Measurements from ENCODE around the gene ZNF668. TPM values are rescaled to one million over a fixed set of nuclear protein-coding genes. Genes with fewer than 3 reads are reported as not detected.

Gene ZNF668
- total and polyA plus RNA-seq, 2 of the 13 experiments (the other 11 are each of a cell fraction or from before 2014, with no cell fraction given): 3.8 to 9.8 TPM

DNA sequence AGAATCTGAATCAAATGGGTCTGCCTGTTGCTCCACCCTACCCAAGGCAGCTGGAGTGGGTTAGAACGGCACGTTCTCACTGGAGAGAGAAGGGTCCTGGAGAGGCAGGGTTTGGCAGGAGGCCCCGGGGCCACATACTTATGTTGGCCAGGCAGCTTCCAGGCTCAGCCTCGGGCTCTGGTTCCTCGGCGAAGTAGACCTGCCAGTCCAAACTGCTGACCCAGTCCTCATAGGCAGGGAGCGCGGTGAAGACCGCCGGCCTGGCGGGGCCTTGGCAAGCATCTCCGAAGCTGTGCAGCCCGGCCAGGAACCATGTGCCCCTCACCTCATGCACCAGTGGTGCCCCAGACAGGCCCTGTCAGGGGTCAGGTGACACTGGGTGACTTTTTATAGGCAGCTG is 9.9 kb upstream of the ZNF668 start:
- TF ChIP-seq ZNF460 (CRISPR knock-in tag; IDR thresholded peaks at IDR 0.05; ENCODE audit: borderline replicate concordance) (no peak), ZBTB42 (CRISPR knock-in tag; IDR thresholded peaks at IDR 0.05) (no peak), ZZZ3 (CRISPR knock-in tag; IDR thresholded peaks at IDR 0.05; ENCODE audit: borderline replicate concordance) (no peak), AGO2 (optimal IDR thresholded peaks at IDR 0.05; ENCODE audit: low read depth, low read length) (peak; percentile 41), ZSCAN31 (CRISPR knock-in tag; IDR thresholded peaks at IDR 0.05; ENCODE audit: low read depth) (no peak), ARNT (IDR thresholded peaks at IDR 0.05) (no peak), NBN (conservative IDR thresholded peaks at IDR 0.05) (no peak), ZNF557 (CRISPR knock-in tag; IDR thresholded peaks at IDR 0.05) (no peak), CREM (IDR thresholded peaks at IDR 0.05) (no peak), CREM (CRISPR knock-in tag; IDR thresholded peaks at IDR 0.05) (no peak), ZNF563 (CRISPR knock-in tag; IDR thresholded peaks at IDR 0.05) (no peak), ZNF451 (CRISPR knock-in tag; IDR thresholded peaks at IDR 0.05) (no peak), KAT8 (CRISPR knock-in tag; IDR thresholded peaks at IDR 0.05) (no peak), ZNF546 (CRISPR knock-in tag; conservative IDR thresholded peaks at IDR 0.05) (no peak), ZNF7 (CRISPR knock-in tag; IDR thresholded peaks at IDR 0.05) (no peak), AGO1 (IDR thresholded peaks at IDR 0.05; ENCODE audit: low read depth, low read length, poor library complexity, severe bottlenecking) (peak; percentile 1), ZFYVE20 (CRISPR knock-in tag; IDR thresholded peaks at IDR 0.05; ENCODE audit: borderline replicate concordance, low read depth) (no peak), NFRKB (IDR thresholded peaks at IDR 0.05) (no peak), SNRNP70 (IDR thresholded peaks at IDR 0.05; ENCODE audit: low read depth, low read length) (no peak), XRCC5 (optimal IDR thresholded peaks at IDR 0.05; ENCODE audit: low read length) (no peak), RBFOX2 (IDR thresholded peaks at IDR 0.05; ENCODE audit: low read depth, low read length) (0 out of 2 replicates have a peak, but pooled peaks have one; percentile 24)
- TF ChIP-seq, protein P1, sequence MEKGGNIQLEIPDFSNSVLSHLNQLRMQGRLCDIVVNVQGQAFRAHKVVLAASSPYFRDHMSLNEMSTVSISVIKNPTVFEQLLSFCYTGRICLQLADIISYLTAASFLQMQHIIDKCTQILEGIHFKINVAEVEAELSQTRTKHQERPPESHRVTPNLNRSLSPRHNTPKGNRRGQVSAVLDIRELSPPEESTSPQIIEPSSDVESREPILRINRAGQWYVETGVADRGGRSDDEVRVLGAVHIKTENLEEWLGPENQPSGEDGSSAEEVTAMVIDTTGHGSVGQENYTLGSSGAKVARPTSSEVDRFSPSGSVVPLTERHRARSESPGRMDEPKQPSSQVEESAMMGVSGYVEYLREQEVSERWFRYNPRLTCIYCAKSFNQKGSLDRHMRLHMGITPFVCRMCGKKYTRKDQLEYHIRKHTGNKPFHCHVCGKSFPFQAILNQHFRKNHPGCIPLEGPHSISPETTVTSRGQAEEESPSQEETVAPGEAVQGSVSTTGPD (CRISPR knock-in tag; IDR thresholded peaks at IDR 0.05): no peak
- TF ChIP-seq, protein P2, sequence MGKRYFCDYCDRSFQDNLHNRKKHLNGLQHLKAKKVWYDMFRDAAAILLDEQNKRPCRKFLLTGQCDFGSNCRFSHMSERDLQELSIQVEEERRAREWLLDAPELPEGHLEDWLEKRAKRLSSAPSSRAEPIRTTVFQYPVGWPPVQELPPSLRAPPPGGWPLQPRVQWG (CRISPR knock-in tag; IDR thresholded peaks at IDR 0.05; ENCODE audit: borderline replicate concordance, low read depth): no peak
- Histone ChIP-seq H3K4me2 (ENCODE audit: low read depth, low read length) (no peak overlapping the region), H3K27ac (ENCODE audit: extremely low read length, insufficient read depth, low read length) (no peak overlapping the region), H3K36me3 (replicated peaks in 1 of 2; ENCODE audit: control insufficient read depth in 1 of 2, insufficient read depth in 2 of 2, low read length in 2 of 2) (peaks cover 18 to 23% of the 10 kb centered on the region in 2 experiments), H3K79me2 (ENCODE audit: insufficient read depth, low read length) (no peaks in the 10 kb centered on the region), H3K9me3 (ENCODE audit: low read length) (no peaks in the 10 kb centered on the region), H3K4me3 (replicated peaks in 1 of 3; ENCODE audit: insufficient read depth in 1 of 3, low read depth in 2 of 3, low read length in 3 of 3) (no peak overlapping the region), H3K4me1 (ENCODE audit: insufficient read depth, low read length) (no peaks in the 10 kb centered on the region), H2AFZ (ENCODE audit: low read length) (no peak overlapping the region), H4K20me1 (ENCODE audit: insufficient read depth, low read length) (no peaks in the 10 kb centered on the region; the same call in 1 of the 2 replicates), H3K9ac (ENCODE audit: insufficient read depth, low read depth, low read length) (no peak overlapping the region), H3K27me3 (ENCODE audit: control insufficient read depth in 1 of 2, insufficient read depth in 2 of 2, low read length in 2 of 2) (no peaks in the 10 kb centered on the region)
- DNase-seq (ENCODE audit: low spot score): no peak
- intact Hi-C loops (cut with micrococcal nuclease; ENCODE audit: unreplicated experiment): no loop called here
- ChIA-PET CTCF (ENCODE audit: low intra/inter-chr PET ratio, low total read pairs) (no interaction called here), POLR2A (interaction anchor here (1.1 to 3.3 kb wide), 2 partner anchors 8 to 10 kb away, joined by 3 to 17 read pairs; partner anchors contain the start of genes ZNF646 and ZNF668)
- WGBS (ENCODE audit: low lambda C conversion rate): 96% methylated on average over 4 of the region's 13 CpGs
- ATAC-seq: no peak; the same call in 2 of the 3 replicates
- no peak for FAIRE-seq
- in situ Hi-C loops (cut with HindIII; ENCODE audit: extremely low pct_ligation_motif_present, low pct_unique_long_range_greater_than_20kb): no loop called here
- BruUV-seq (replicated peaks): no TSS peak

Measured in HepG2 (cell line).